HepG2 (cell line): ENCODE results near the gene CNTRL. TPM values are rescaled to one million over a fixed set of nuclear protein-coding genes. Genes with fewer than 3 reads are reported as not detected.

Source experiments
- HNRNPK ChIP-seq: fragments of 200-400 bp; formaldehyde crosslinking; IDR thresholded peaks from 2 replicates; pipeline ENCODE4 v1.6.1; 2018; ENCODE audit warnings: low read length, low read depth, moderate library complexity, mild to moderate bottlenecking; ENCODE audit not compliant: poor library complexity, severe bottlenecking
- KMT2B ChIP-seq: IDR thresholded peaks from 2 replicates; pipeline ENCODE4 v1.6.1; 2016; ENCODE audit warnings: missing genetic modification reagents, missing compliant biosample characterization
- MYC ChIP-seq: sonication (generic); formaldehyde crosslinking; IDR thresholded peaks from 2 replicates; pipeline ENCODE4 v1.9.0; 2021; ENCODE audit warnings: missing genetic modification reagents, borderline replicate concordance
- PRPF4 ChIP-seq: fragments of 200-400 bp; formaldehyde crosslinking; IDR thresholded peaks from 2 replicates; pipeline ENCODE4 v1.6.1; 2016; ENCODE audit warnings: low read length, low read depth; ENCODE audit not compliant: poor library complexity, severe bottlenecking
- SMAD3 ChIP-seq: sonication (generic); formaldehyde crosslinking; IDR thresholded peaks from 2 replicates; pipeline ENCODE4 v1.4.0; 2020; ENCODE audit warnings: missing genetic modification reagents
- SMAD9 ChIP-seq: sonication (generic); formaldehyde crosslinking; IDR thresholded peaks from 2 replicates; pipeline ENCODE4 v1.5.1; 2020; ENCODE audit warnings: mild to moderate bottlenecking, missing genetic modification reagents
- ZNF180 ChIP-seq: sonication (generic); formaldehyde crosslinking; IDR thresholded peaks from 2 replicates; pipeline ENCODE4 v1.4.0; 2020; ENCODE audit warnings: low read depth, missing genetic modification reagents, borderline replicate concordance
- ZNF234 ChIP-seq: sonication (generic); formaldehyde crosslinking; conservative IDR thresholded peaks from 2 replicates; pipeline ENCODE4 v1.5.1; 2020; ENCODE audit warnings: mild to moderate bottlenecking, missing genetic modification reagents
- ZNF746 ChIP-seq: sonication (generic); formaldehyde crosslinking; IDR thresholded peaks from 2 replicates; pipeline ENCODE4 v1.8.0; 2022; ENCODE audit warnings: mild to moderate bottlenecking, missing genetic modification reagents
- ZSCAN12 ChIP-seq: sonication (generic); formaldehyde crosslinking; IDR thresholded peaks from 2 replicates; pipeline ENCODE4 v1.9.0; 2021; ENCODE audit warnings: mild to moderate bottlenecking, missing genetic modification reagents
- ZSCAN30 ChIP-seq: sonication (generic); formaldehyde crosslinking; IDR thresholded peaks from 2 replicates; pipeline ENCODE4 v1.5.0; 2020; ENCODE audit warnings: mild to moderate bottlenecking, missing genetic modification reagents
- polyA plus RNA-seq, 8 experiments: library from polyadenylated mRNA; depleted of rRNA in 3 of 8; stranded (reverse) in 7 of 8; unstranded in 1 of 8; fragments of >200 nt; fragmentation: Illumina TruSeq in 4 of 8; extraction: Trizol in 4 of 8; gene quantifications; 2 replicates each; pipeline versions ENCODE4 v1.2.1 to v1.2.3, GENCODE V29; 2011 to 2016; ENCODE audit warnings: low read depth in 4 of 8, missing spikeins in 1 of 8, mixed read lengths in 1 of 8; ENCODE audit not compliant: insufficient read depth in 1 of 8
- total RNA-seq, 5 experiments: library from RNA; depleted of rRNA; stranded (reverse); fragments of >200 nt; fragmentation: Illumina TruSeq; extraction: Trizol; gene quantifications; 2 replicates each; pipeline ENCODE4 v1.2.3, GENCODE V29; 2016; ENCODE audit warnings: low read depth in 1 of 5
- TF ChIP-seq, protein P1 (sequence below): fragments of 450-650 bp; IDR thresholded peaks from 2 replicates; pipeline ENCODE4 v1.6.1; 2017; ENCODE audit warnings: mild to moderate bottlenecking
- TF ChIP-seq, protein P2 (sequence below): IDR thresholded peaks from 2 replicates; pipeline ENCODE4 v1.6.1; 2012; ENCODE audit warnings: low read length, improper control_type of control experiment
- TF ChIP-seq, protein P3 (sequence below): IDR thresholded peaks from 2 replicates; pipeline ENCODE4 v1.6.1; 2012; ENCODE audit warnings: inconsistent platforms
- TF ChIP-seq, protein P4 (sequence below), 2 experiments: sonication (generic) in 1 of 2; formaldehyde crosslinking in 1 of 2; IDR thresholded peaks; 2 replicates each; pipeline versions ENCODE4 v1.4.0 to v1.6.1; 2016 to 2020; ENCODE audit warnings: borderline replicate concordance in 1 of 2, low read depth in 1 of 2, mild to moderate bottlenecking in 1 of 2, missing genetic modification reagents in 1 of 2

The CNTRL gene
- total and polyA plus RNA-seq, 2 of the 13 experiments (the other 11 are each of a cell fraction or from before 2014, with no cell fraction given): 7.5 to 11.8 TPM

DNA sequence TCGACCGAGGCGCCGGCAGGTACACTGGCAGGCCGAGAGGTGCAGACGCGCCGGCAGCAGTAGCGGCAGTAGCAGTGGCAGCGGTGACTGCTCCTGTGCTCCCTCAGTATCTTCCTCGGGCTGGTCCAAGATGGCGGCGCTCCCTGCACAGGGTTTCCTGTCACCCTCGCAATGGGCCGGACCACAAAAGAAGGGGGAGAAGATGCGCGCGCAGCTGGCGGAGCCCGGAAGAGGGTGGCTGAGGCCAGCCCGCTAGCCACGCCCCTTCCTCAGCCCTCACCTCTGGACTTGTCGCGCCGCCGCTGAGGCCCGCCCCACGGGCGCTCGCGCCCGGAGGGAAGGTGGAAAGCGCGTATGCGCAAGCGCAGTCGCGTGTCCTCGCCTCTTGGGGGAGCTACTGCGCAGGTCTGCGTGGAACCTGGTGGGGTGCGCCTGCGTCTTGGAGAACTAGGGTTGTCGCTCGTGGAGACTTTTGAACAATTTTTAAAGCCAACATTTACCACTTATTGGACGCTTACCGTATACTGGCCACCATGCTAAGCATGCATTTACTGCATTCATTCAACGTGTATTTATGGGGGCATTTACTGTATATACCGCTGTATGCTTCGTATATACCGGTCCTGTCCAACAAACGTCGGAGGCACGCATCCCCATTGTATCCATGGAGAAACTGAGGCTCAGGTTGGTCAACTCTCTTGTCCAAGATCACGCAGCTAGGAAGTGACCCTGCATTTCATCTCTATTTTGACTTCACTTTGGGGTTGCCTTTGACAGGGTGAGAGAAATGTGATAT, 127.2 kb downstream of the CNTRL start, which contains the start of gene RAB14 (continued):
- TF ChIP-seq, protein P1, sequence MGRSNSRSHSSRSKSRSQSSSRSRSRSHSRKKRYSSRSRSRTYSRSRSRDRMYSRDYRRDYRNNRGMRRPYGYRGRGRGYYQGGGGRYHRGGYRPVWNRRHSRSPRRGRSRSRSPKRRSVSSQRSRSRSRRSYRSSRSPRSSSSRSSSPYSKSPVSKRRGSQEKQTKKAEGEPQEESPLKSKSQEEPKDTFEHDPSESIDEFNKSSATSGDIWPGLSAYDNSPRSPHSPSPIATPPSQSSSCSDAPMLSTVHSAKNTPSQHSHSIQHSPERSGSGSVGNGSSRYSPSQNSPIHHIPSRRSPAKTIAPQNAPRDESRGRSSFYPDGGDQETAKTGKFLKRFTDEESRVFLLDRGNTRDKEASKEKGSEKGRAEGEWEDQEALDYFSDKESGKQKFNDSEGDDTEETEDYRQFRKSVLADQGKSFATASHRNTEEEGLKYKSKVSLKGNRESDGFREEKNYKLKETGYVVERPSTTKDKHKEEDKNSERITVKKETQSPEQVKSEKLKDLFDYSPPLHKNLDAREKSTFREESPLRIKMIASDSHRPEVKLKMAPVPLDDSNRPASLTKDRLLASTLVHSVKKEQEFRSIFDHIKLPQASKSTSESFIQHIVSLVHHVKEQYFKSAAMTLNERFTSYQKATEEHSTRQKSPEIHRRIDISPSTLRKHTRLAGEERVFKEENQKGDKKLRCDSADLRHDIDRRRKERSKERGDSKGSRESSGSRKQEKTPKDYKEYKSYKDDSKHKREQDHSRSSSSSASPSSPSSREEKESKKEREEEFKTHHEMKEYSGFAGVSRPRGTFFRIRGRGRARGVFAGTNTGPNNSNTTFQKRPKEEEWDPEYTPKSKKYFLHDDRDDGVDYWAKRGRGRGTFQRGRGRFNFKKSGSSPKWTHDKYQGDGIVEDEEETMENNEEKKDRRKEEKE: no peak
- TF ChIP-seq, protein P2, sequence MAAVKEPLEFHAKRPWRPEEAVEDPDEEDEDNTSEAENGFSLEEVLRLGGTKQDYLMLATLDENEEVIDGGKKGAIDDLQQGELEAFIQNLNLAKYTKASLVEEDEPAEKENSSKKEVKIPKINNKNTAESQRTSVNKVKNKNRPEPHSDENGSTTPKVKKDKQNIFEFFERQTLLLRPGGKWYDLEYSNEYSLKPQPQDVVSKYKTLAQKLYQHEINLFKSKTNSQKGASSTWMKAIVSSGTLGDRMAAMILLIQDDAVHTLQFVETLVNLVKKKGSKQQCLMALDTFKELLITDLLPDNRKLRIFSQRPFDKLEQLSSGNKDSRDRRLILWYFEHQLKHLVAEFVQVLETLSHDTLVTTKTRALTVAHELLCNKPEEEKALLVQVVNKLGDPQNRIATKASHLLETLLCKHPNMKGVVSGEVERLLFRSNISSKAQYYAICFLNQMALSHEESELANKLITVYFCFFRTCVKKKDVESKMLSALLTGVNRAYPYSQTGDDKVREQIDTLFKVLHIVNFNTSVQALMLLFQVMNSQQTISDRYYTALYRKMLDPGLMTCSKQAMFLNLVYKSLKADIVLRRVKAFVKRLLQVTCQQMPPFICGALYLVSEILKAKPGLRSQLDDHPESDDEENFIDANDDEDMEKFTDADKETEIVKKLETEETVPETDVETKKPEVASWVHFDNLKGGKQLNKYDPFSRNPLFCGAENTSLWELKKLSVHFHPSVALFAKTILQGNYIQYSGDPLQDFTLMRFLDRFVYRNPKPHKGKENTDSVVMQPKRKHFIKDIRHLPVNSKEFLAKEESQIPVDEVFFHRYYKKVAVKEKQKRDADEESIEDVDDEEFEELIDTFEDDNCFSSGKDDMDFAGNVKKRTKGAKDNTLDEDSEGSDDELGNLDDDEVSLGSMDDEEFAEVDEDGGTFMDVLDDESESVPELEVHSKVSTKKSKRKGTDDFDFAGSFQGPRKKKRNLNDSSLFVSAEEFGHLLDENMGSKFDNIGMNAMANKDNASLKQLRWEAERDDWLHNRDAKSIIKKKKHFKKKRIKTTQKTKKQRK: no peak
- TF ChIP-seq MYC (CRISPR knock-in tag): peak; percentile 64; the same call in 1 of the 2 replicates
- TF ChIP-seq ZSCAN30 (CRISPR knock-in tag): 0 out of 2 replicates have a peak, but pooled peaks have one; percentile 71
- TF ChIP-seq ZNF234: no peak
- no peak for TF ChIP-seq ZSCAN12 (CRISPR knock-in tag)
- TF ChIP-seq KMT2B (CRISPR knock-in tag): peak; percentile 78
- TF ChIP-seq HNRNPK: no peak
- no peak for TF ChIP-seq PRPF4
- TF ChIP-seq SMAD3 (CRISPR knock-in tag): peak; percentile 55; the same call in 1 of the 2 replicates
- TF ChIP-seq, protein P3, sequence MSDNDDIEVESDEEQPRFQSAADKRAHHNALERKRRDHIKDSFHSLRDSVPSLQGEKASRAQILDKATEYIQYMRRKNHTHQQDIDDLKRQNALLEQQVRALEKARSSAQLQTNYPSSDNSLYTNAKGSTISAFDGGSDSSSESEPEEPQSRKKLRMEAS: peak; percentile 60
- TF ChIP-seq, protein P4, sequence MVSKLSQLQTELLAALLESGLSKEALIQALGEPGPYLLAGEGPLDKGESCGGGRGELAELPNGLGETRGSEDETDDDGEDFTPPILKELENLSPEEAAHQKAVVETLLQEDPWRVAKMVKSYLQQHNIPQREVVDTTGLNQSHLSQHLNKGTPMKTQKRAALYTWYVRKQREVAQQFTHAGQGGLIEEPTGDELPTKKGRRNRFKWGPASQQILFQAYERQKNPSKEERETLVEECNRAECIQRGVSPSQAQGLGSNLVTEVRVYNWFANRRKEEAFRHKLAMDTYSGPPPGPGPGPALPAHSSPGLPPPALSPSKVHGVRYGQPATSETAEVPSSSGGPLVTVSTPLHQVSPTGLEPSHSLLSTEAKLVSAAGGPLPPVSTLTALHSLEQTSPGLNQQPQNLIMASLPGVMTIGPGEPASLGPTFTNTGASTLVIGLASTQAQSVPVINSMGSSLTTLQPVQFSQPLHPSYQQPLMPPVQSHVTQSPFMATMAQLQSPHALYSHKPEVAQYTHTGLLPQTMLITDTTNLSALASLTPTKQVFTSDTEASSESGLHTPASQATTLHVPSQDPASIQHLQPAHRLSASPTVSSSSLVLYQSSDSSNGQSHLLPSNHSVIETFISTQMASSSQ (IDR thresholded peaks at IDR 0.05; ENCODE audit: low read depth): no peak
- TF ChIP-seq, protein P4 (CRISPR knock-in tag; IDR thresholded peaks at IDR 0.05; ENCODE audit: borderline replicate concordance): no peak
- TF ChIP-seq SMAD9 (CRISPR knock-in tag): 0 out of 2 replicates have a peak, but pooled peaks have one; percentile 69
- TF ChIP-seq ZNF746 (CRISPR knock-in tag): no peak
- TF ChIP-seq ZNF180: no peak
